Neural crest cell (in vitro differentiated cells): ENCODE measurements around the gene ESRRB. TPM values are rescaled to one million over a fixed set of nuclear protein-coding genes. Genes with fewer than 3 reads are reported as not detected.

ENCODE experiments used
- DNase-seq: peaks from one replicate; pipeline ENCODE4 v3.0.0; 2021; ENCODE audit warnings: low read depth, mixed read lengths, low spot score
- H3K27ac Mint-ChIP-seq: one replicate; pipeline ENCODE4 v1.8.0; 2021; ENCODE audit warnings: mild to moderate bottlenecking, mixed read lengths; ENCODE audit not compliant: unreplicated experiment
- H3K27me3 Mint-ChIP-seq: 2 replicates; pipeline ENCODE4 v1.8.0; 2021; ENCODE audit warnings: low read depth, mild to moderate bottlenecking, mixed read lengths
- H3K36me3 Mint-ChIP-seq: 2 replicates; pipeline ENCODE4 v1.8.0; 2021; ENCODE audit warnings: low read depth, mild to moderate bottlenecking, mixed read lengths
- H3K4me1 Mint-ChIP-seq: 2 replicates; pipeline ENCODE4 v1.8.0; 2021; ENCODE audit warnings: mixed read lengths
- H3K4me3 Mint-ChIP-seq: one replicate; pipeline ENCODE4 v1.8.0; 2021; ENCODE audit warnings: mild to moderate bottlenecking, mixed read lengths
- H3K9me3 Mint-ChIP-seq: 2 replicates; pipeline ENCODE4 v1.8.0; 2021; ENCODE audit warnings: mixed read lengths
- CTCF ChIP-seq: fragments of 200-600 bp; sonication (generic); conservative IDR thresholded peaks from 2 replicates; pipeline ENCODE4 v1.5.0; 2021; ENCODE audit warnings: antibody characterized with exemption, mild to moderate bottlenecking
- total RNA-seq: library from RNA; stranded (reverse); gene quantifications from 2 replicates; pipeline ENCODE4 v1.2.1, GENCODE V29; 2021

The ESRRB gene
- total RNA-seq, 1 donor from 2014 or later: 0.28 TPM

- Mint-ChIP-seq H3K27me3 (no peaks in the 10 kb centered on the region), H3K9me3 (no peaks in the 10 kb centered on the region), H3K4me1 (peaks cover 13% of the 10 kb centered on the region), H3K36me3 (no peaks in the 10 kb centered on the region), H3K4me3 (no peak overlapping the region), H3K27ac (no peak overlapping the region)
- DNase-seq: no peak
- TF ChIP-seq CTCF: no peak
Observed at GRCh38 chr14:76510181-76510580, 134.2 kb downstream of the ESRRB start.

- Mint-ChIP-seq H3K36me3 (no peaks in the 10 kb centered on the region), H3K27ac (peak overlapping the region; percentile 21), H3K27me3 (no peaks in the 10 kb centered on the region)
Observed at GRCh38 chr14:76514213-76514998, 138.5 kb downstream of the ESRRB start.

GRCh38 chr14:76516884-76517283, 140.9 kb downstream of the ESRRB start:
- no peak for TF ChIP-seq CTCF
- H3K4me1 Mint-ChIP-seq: peaks cover 16% of the 10 kb centered on the region
- H3K36me3 Mint-ChIP-seq: no peaks in the 10 kb centered on the region
- peaks cover 4% of the 10 kb centered on the region for H3K9me3 Mint-ChIP-seq
- DNase-seq: no peak
- no peak overlapping the region for H3K4me3 Mint-ChIP-seq
- no peaks in the 10 kb centered on the region for H3K27me3 Mint-ChIP-seq
- H3K27ac Mint-ChIP-seq: no peak overlapping the region

More at GRCh38 chr14:76514213-76514998, 138.5 kb downstream of the ESRRB start:
- no peak for DNase-seq
- peak; percentile 25 for TF ChIP-seq CTCF
- Mint-ChIP-seq H3K4me1 (peaks cover 22% of the 10 kb centered on the region), H3K4me3 (no peak overlapping the region), H3K9me3 (no peaks in the 10 kb centered on the region)

GRCh38 chr14:76518366-76518765, 142.4 kb downstream of the ESRRB start:
- Mint-ChIP-seq H3K9me3 (peaks cover 8% of the 10 kb centered on the region), H3K27ac (no peak overlapping the region), H3K27me3 (peaks cover 4% of the 10 kb centered on the region), H3K4me3 (no peak overlapping the region), H3K4me1 (peaks cover 20% of the 10 kb centered on the region), H3K36me3 (no peaks in the 10 kb centered on the region)
- no peak for DNase-seq
- TF ChIP-seq CTCF: no peak

- Mint-ChIP-seq H3K4me1 (peaks cover 18% of the 10 kb centered on the region), H3K27ac (no peak overlapping the region), H3K36me3 (no peaks in the 10 kb centered on the region), H3K27me3 (peaks cover 4% of the 10 kb centered on the region), H3K9me3 (peaks cover 8% of the 10 kb centered on the region), H3K4me3 (no peak overlapping the region)
- no peak for DNase-seq
- TF ChIP-seq CTCF: no peak
Observed at GRCh38 chr14:76525106-76525821, 149.3 kb downstream of the ESRRB start.
